ENCODE measurements around the gene RNF150.

RNF150 gene

DNA sequence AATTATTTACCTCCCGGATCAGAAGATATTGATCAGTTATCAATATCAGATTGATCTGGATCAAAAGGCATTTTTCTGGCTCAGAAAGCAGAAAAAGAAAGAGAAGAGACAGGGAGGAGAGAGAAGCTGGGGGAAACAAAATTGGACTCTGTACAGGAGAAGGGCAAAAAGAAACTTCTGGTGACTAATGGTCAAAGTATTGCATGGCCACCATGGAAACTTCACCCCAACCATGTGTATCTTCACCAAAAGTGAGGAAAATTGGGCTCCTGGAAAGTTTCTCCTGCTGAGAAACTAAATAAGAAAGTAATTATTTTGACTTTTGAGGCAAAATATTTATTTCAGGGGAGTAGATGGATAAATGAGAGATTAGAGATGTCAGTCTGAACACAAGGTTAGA lies 33.9 kb downstream of the RNF150 start:
- TF ChIP-seq, protein P1, sequence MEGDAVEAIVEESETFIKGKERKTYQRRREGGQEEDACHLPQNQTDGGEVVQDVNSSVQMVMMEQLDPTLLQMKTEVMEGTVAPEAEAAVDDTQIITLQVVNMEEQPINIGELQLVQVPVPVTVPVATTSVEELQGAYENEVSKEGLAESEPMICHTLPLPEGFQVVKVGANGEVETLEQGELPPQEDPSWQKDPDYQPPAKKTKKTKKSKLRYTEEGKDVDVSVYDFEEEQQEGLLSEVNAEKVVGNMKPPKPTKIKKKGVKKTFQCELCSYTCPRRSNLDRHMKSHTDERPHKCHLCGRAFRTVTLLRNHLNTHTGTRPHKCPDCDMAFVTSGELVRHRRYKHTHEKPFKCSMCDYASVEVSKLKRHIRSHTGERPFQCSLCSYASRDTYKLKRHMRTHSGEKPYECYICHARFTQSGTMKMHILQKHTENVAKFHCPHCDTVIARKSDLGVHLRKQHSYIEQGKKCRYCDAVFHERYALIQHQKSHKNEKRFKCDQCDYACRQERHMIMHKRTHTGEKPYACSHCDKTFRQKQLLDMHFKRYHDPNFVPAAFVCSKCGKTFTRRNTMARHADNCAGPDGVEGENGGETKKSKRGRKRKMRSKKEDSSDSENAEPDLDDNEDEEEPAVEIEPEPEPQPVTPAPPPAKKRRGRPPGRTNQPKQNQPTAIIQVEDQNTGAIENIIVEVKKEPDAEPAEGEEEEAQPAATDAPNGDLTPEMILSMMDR (IDR thresholded peaks at IDR 0.05; ENCODE audit: low read depth, low read length) = no peak
- TF ChIP-seq EZH2phosphoT487 (IDR thresholded peaks at IDR 0.05; ENCODE audit: low read depth) = no peak
- Histone ChIP-seq H3K36me3 (replicated peaks; ENCODE audit: low read depth, low read length) (no peaks in the 10 kb centered on the region), H3K4me3 (ENCODE audit: low read length) (no peak overlapping the region), H4K20me1 (ENCODE audit: insufficient read depth, low read length) (no peaks in the 10 kb centered on the region), H3K9me3 (ENCODE audit: insufficient read depth, low read length) (no peaks in the 10 kb centered on the region), H2AFZ (ENCODE audit: low read depth, low read length) (no peak overlapping the region), H3K79me2 (ENCODE audit: low read length) (no peaks in the 10 kb centered on the region), H3K9ac (ENCODE audit: low read length) (no peak overlapping the region), H3K4me1 (ENCODE audit: low read length) (no peaks in the 10 kb centered on the region), H3K4me2 (ENCODE audit: low read length) (no peak overlapping the region), H3K27ac (ENCODE audit: low read length) (no peak overlapping the region), H3K27me3 (ENCODE audit: low read depth, low read length) (no peaks in the 10 kb centered on the region)

DNA sequence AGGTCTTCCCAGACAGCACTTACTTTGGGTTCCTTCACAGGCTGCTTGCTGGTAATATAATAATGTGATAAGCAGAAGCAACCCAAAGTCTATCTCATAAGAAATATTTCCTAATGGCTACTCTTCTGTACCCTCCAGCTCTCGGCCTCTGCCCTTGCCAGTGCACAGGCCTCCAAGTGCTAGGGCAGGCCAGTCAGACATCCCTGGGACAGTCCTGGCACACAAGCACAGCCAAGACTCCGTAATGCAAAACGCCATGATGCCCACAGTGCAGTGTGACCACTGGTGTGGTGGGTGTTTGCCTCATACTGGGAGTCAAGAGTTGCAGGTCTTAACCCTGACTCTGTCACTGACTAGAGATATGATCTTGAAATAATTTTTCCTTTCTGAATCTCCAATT lies 35.1 kb downstream of the RNF150 start:
- Histone ChIP-seq H4K20me1 (ENCODE audit: insufficient read depth, low read length) (no peaks in the 10 kb centered on the region), H3K27me3 (ENCODE audit: low read depth, low read length) (no peaks in the 10 kb centered on the region), H3K9ac (ENCODE audit: low read length) (no peak overlapping the region), H3K4me1 (ENCODE audit: low read length) (no peaks in the 10 kb centered on the region), H3K9me3 (ENCODE audit: insufficient read depth, low read length) (peaks cover 9% of the 10 kb centered on the region), H2AFZ (ENCODE audit: low read depth, low read length) (no peak overlapping the region), H3K4me3 (ENCODE audit: low read length) (no peak overlapping the region), H3K27ac (ENCODE audit: low read length) (no peak overlapping the region), H3K36me3 (replicated peaks; ENCODE audit: low read depth, low read length) (no peaks in the 10 kb centered on the region), H3K79me2 (ENCODE audit: low read length) (no peaks in the 10 kb centered on the region), H3K4me2 (ENCODE audit: low read length) (no peak overlapping the region)
- no peak for TF ChIP-seq EZH2phosphoT487 (IDR thresholded peaks at IDR 0.05; ENCODE audit: low read depth)
- TF ChIP-seq, protein P1 (IDR thresholded peaks at IDR 0.05; ENCODE audit: low read depth, low read length) = no peak

DNA sequence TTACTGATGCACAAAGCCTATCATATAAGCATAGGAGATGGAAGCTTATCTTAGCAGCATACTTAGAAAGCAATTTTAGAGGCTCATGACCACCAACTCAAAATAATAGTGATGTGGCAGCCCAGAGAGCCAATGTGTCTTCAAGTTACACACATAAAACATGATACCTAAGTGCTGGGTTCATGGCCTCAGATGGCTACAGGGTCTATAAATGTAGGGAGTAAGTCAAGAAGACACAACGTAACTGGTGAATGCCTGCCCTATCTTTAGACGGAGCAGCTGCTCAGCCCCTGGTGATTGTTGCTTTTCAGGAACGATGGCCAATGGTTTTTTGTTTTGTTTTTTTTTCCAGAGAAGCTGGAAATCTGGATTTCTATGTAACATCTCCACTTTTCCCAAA lies 42.8 kb downstream of the RNF150 start:
- H3K27me3 ChIP-seq (ENCODE audit: low read depth, low read length) = no peaks in the 10 kb centered on the region
- H2AFZ ChIP-seq (ENCODE audit: low read depth, low read length) = no peak overlapping the region
- no peak overlapping the region for H3K9ac ChIP-seq (ENCODE audit: low read length)
- H4K20me1 ChIP-seq (ENCODE audit: insufficient read depth, low read length) = no peaks in the 10 kb centered on the region
- no peak overlapping the region for H3K4me2 ChIP-seq (ENCODE audit: low read length)
- H3K36me3 ChIP-seq (replicated peaks; ENCODE audit: low read depth, low read length) = no peaks in the 10 kb centered on the region
- no peak overlapping the region for H3K4me3 ChIP-seq (ENCODE audit: low read length)
- H3K9me3 ChIP-seq (ENCODE audit: insufficient read depth, low read length) = peaks cover 9% of the 10 kb centered on the region
- no peak overlapping the region for H3K27ac ChIP-seq (ENCODE audit: low read length)
- H3K79me2 ChIP-seq (ENCODE audit: low read length) = no peaks in the 10 kb centered on the region
- no peaks in the 10 kb centered on the region for H3K4me1 ChIP-seq (ENCODE audit: low read length)
- no peak for TF ChIP-seq EZH2phosphoT487 (IDR thresholded peaks at IDR 0.05; ENCODE audit: low read depth)
- TF ChIP-seq, protein P1 (IDR thresholded peaks at IDR 0.05; ENCODE audit: low read depth, low read length) = no peak

DNA sequence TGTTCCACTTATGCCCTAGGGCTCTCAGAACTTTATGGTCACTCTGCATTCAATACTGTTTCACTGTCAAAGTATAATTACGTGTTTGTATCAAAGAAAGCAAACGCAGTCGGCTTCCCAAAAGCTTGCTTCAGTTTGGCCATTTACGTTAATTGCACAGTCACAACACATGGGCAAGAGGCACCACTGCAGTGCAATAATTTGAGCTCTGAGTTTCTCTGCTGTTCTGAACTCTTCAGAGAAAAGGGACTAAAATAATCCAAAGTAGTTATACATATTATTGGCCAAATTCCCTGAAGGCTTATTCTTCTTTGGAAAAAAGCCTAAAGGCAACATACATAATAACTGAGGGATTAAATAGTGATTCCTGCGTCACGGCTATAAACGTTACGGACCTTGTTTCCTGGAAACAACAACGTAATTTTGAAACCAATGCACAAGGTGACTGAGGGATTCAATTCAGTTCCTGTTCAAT lies 51.3 kb downstream of the RNF150 start:
- H3K9me3 ChIP-seq (ENCODE audit: insufficient read depth, low read length) = no peaks in the 10 kb centered on the region
- no peak overlapping the region for H3K4me3 ChIP-seq (ENCODE audit: low read length)
- no peak for TF ChIP-seq EZH2phosphoT487 (IDR thresholded peaks at IDR 0.05; ENCODE audit: low read depth)
- TF ChIP-seq, protein P1 (IDR thresholded peaks at IDR 0.05; ENCODE audit: low read depth, low read length) = no peak
- no peaks in the 10 kb centered on the region for H4K20me1 ChIP-seq (ENCODE audit: insufficient read depth, low read length)
- H2AFZ ChIP-seq (ENCODE audit: low read depth, low read length) = no peak overlapping the region
- no peak overlapping the region for H3K27ac ChIP-seq (ENCODE audit: low read length)
- H3K36me3 ChIP-seq (replicated peaks; ENCODE audit: low read depth, low read length) = no peaks in the 10 kb centered on the region
- no peaks in the 10 kb centered on the region for H3K79me2 ChIP-seq (ENCODE audit: low read length)
- H3K4me2 ChIP-seq (ENCODE audit: low read length) = no peak overlapping the region
- H3K27me3 ChIP-seq (ENCODE audit: low read depth, low read length) = no peaks in the 10 kb centered on the region
- H3K4me1 ChIP-seq (ENCODE audit: low read length) = peaks cover 4% of the 10 kb centered on the region; the same call in 1 of the 2 replicates
- H3K9ac ChIP-seq (ENCODE audit: low read length) = no peak overlapping the region

Measured in OCI-LY3 (cell line).